A549 (cell line): ENCODE data around the gene CTNNBL1.

Experiments used
- CBX8 ChIP-seq: fragments of 200-600 bp; sonication (generic); IDR thresholded peaks from 2 replicates; pipeline ENCODE4 v1.6.1; 2016
- EP300 ChIP-seq, 2 experiments: fragments of >200 bp; sonication (Bioruptor Twin); formaldehyde crosslinking; IDR thresholded peaks; 2 replicates in 1 of 2; 3 replicates in 1 of 2; pipeline ENCODE4 v1.6.1; 2016 to 2017
- JUN ChIP-seq, 2 experiments: fragments of >200 bp; sonication (Bioruptor Twin); formaldehyde crosslinking; IDR thresholded peaks; 2 replicates in 1 of 2; 3 replicates in 1 of 2; pipeline ENCODE4 v1.6.1; 2016 to 2017
- PHF8 ChIP-seq: fragments of 200-600 bp; sonication (generic); IDR thresholded peaks from 2 replicates; pipeline ENCODE4 v1.6.1; 2016; ENCODE audit warnings: low read depth, mild to moderate bottlenecking, antibody characterized with exemption, moderate library complexity, borderline replicate concordance
- POLR2A ChIP-seq: IDR thresholded peaks from 2 replicates; pipeline ENCODE4 v1.6.1; 2012; ENCODE audit warnings: mild to moderate bottlenecking, low read length
- POLR2AphosphoS2 ChIP-seq: conservative IDR thresholded peaks from 2 replicates; pipeline ENCODE4 v1.6.1; 2012; ENCODE audit warnings: low read length, improper control_type of control experiment, inconsistent platforms
- RAD21 ChIP-seq, 2 experiments: fragments of >200 bp in 1 of 2; sonication (Bioruptor Twin) in 1 of 2; formaldehyde crosslinking in 1 of 2; IDR thresholded peaks in 1 of 2; conservative IDR thresholded peaks in 1 of 2; 2 replicates in 1 of 2; 3 replicates in 1 of 2; pipeline ENCODE4 v1.6.1; 2012 to 2018; ENCODE audit warnings: inconsistent platforms in 1 of 2
- TF ChIP-seq, protein P1 (sequence below): fragments of >200 bp; sonication (Bioruptor Twin); formaldehyde crosslinking; IDR thresholded peaks from 3 replicates; pipeline ENCODE4 v1.5.1; 2016
- TF ChIP-seq, protein P2 (sequence below): fragments of >200 bp; sonication (Bioruptor Twin); formaldehyde crosslinking; IDR thresholded peaks from 3 replicates; pipeline ENCODE4 v1.6.1; 2016
- TF ChIP-seq, protein P3 (sequence below): fragments of 200-600 bp; sonication (generic); IDR thresholded peaks from 2 replicates; pipeline ENCODE4 v1.6.1; 2016; ENCODE audit warnings: antibody characterized with exemption, mild to moderate bottlenecking, moderate library complexity
- TF ChIP-seq, protein P4 (sequence below): IDR thresholded peaks from 2 replicates; pipeline ENCODE4 v1.6.1; 2012

DNA sequence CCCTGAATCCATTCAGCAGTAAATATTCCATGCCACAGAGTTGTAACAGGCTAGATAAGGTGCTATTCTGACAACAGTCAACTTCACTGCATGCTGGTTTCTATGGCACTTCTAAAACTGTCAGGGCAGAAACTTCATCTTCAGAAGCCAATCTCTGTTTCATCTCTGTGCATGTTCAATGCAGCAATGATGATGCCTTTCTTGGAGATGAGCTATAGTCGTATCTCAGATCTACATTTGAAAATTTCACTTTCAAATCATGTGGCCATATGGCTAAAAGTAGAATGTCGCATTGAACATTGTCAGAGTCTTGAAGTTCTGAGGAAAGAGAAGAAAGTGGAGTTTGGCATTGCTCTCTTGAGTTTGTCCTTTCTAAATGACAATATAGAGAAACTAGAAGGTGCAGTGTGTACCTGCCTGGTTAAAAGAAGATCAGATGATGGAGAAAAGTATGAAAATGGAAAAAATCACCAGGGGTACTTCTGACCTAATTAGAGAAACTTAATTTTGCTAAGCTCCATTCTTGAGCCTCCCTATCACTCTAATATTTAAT is 160.1 kb downstream of the CTNNBL1 start:
- TF ChIP-seq EP300 (IDR thresholded peaks at IDR 0.05) (no peak), PHF8 (no peak), JUN (IDR thresholded peaks at IDR 0.05) (no peak), RAD21 (conservative IDR thresholded peaks at IDR 0.05 in 1 of 2, IDR thresholded peaks at IDR 0.05 in 1 of 2) (no peak), CBX8 (no peak), POLR2A (no peak), POLR2AphosphoS2 (no peak)
- TF ChIP-seq, protein P1, sequence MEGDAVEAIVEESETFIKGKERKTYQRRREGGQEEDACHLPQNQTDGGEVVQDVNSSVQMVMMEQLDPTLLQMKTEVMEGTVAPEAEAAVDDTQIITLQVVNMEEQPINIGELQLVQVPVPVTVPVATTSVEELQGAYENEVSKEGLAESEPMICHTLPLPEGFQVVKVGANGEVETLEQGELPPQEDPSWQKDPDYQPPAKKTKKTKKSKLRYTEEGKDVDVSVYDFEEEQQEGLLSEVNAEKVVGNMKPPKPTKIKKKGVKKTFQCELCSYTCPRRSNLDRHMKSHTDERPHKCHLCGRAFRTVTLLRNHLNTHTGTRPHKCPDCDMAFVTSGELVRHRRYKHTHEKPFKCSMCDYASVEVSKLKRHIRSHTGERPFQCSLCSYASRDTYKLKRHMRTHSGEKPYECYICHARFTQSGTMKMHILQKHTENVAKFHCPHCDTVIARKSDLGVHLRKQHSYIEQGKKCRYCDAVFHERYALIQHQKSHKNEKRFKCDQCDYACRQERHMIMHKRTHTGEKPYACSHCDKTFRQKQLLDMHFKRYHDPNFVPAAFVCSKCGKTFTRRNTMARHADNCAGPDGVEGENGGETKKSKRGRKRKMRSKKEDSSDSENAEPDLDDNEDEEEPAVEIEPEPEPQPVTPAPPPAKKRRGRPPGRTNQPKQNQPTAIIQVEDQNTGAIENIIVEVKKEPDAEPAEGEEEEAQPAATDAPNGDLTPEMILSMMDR, result no peak
- TF ChIP-seq, protein P2, sequence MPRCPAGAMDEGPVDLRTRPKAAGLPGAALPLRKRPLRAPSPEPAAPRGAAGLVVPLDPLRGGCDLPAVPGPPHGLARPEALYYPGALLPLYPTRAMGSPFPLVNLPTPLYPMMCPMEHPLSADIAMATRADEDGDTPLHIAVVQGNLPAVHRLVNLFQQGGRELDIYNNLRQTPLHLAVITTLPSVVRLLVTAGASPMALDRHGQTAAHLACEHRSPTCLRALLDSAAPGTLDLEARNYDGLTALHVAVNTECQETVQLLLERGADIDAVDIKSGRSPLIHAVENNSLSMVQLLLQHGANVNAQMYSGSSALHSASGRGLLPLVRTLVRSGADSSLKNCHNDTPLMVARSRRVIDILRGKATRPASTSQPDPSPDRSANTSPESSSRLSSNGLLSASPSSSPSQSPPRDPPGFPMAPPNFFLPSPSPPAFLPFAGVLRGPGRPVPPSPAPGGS, result no peak
- TF ChIP-seq, protein P3, sequence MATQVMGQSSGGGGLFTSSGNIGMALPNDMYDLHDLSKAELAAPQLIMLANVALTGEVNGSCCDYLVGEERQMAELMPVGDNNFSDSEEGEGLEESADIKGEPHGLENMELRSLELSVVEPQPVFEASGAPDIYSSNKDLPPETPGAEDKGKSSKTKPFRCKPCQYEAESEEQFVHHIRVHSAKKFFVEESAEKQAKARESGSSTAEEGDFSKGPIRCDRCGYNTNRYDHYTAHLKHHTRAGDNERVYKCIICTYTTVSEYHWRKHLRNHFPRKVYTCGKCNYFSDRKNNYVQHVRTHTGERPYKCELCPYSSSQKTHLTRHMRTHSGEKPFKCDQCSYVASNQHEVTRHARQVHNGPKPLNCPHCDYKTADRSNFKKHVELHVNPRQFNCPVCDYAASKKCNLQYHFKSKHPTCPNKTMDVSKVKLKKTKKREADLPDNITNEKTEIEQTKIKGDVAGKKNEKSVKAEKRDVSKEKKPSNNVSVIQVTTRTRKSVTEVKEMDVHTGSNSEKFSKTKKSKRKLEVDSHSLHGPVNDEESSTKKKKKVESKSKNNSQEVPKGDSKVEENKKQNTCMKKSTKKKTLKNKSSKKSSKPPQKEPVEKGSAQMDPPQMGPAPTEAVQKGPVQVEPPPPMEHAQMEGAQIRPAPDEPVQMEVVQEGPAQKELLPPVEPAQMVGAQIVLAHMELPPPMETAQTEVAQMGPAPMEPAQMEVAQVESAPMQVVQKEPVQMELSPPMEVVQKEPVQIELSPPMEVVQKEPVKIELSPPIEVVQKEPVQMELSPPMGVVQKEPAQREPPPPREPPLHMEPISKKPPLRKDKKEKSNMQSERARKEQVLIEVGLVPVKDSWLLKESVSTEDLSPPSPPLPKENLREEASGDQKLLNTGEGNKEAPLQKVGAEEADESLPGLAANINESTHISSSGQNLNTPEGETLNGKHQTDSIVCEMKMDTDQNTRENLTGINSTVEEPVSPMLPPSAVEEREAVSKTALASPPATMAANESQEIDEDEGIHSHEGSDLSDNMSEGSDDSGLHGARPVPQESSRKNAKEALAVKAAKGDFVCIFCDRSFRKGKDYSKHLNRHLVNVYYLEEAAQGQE, result no peak
- TF ChIP-seq, protein P4, sequence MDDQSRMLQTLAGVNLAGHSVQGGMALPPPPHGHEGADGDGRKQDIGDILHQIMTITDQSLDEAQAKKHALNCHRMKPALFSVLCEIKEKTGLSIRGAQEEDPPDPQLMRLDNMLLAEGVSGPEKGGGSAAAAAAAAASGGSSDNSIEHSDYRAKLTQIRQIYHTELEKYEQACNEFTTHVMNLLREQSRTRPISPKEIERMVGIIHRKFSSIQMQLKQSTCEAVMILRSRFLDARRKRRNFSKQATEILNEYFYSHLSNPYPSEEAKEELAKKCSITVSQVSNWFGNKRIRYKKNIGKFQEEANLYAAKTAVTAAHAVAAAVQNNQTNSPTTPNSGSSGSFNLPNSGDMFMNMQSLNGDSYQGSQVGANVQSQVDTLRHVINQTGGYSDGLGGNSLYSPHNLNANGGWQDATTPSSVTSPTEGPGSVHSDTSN, result no peak
